ENCODE data around the gene GAS1.

DNA sequence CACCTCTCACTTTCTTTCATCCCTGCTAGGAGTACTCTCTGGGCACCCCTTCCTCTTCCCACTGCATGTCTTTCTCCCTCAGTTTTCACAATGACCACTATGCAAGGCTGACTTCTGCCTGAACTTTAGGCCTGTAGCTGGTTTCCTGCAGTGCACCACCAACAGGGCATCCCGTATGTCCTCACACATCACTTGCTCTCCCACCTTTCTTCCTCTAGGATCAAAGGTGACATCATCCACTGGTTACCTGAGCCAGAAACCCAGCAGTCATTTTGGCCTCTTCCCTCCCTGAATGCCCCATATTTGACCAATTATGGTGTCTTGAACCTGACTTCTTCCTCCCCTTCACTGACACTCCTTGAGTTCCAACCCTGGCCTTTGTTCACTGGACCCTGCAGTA is 8.5 kb downstream of the GAS1 start:
- TF ChIP-seq YY1 (IDR thresholded peaks at IDR 0.05; ENCODE audit: insufficient read depth, insufficient read length) = no peak
- TF ChIP-seq SUZ12 (IDR thresholded peaks at IDR 0.05; ENCODE audit: extremely low read depth, insufficient read depth, insufficient read length) = no peak

Data from NT2/D1 (cell line).